HUES6 (cell line): Measurements from ENCODE around the gene WNT10A.

ENCODE experiments used
- H3K27ac ChIP-seq: 2 replicates; pipeline ENCODE4 v1.7.0; 2013; ENCODE audit warnings: low read depth, mild to moderate bottlenecking, low read length, inconsistent platforms
- H3K27me3 ChIP-seq: 2 replicates; pipeline ENCODE4 v1.6.1; 2013; ENCODE audit warnings: low read length; ENCODE audit not compliant: control insufficient read depth, insufficient read depth
- H3K36me3 ChIP-seq: 2 replicates; pipeline ENCODE4 v1.6.1; 2013; ENCODE audit warnings: low read length; ENCODE audit not compliant: control insufficient read depth, insufficient read depth
- H3K4me1 ChIP-seq: 2 replicates; pipeline ENCODE4 v1.6.1; 2013; ENCODE audit warnings: low read length; ENCODE audit not compliant: control insufficient read depth, insufficient read depth
- H3K4me3 ChIP-seq: 2 replicates; pipeline ENCODE4 v1.5.1; 2013; ENCODE audit warnings: low read depth, low read length
- H3K9ac ChIP-seq: one replicate; pipeline ENCODE4 v1.6.1; 2013; ENCODE audit warnings: mild to moderate bottlenecking, low read length
- H3K9me3 ChIP-seq: 2 replicates; pipeline ENCODE4 v1.6.1; 2013; ENCODE audit warnings: low read depth, low read length; ENCODE audit not compliant: control insufficient read depth, insufficient read depth

Gene WNT10A

DNA sequence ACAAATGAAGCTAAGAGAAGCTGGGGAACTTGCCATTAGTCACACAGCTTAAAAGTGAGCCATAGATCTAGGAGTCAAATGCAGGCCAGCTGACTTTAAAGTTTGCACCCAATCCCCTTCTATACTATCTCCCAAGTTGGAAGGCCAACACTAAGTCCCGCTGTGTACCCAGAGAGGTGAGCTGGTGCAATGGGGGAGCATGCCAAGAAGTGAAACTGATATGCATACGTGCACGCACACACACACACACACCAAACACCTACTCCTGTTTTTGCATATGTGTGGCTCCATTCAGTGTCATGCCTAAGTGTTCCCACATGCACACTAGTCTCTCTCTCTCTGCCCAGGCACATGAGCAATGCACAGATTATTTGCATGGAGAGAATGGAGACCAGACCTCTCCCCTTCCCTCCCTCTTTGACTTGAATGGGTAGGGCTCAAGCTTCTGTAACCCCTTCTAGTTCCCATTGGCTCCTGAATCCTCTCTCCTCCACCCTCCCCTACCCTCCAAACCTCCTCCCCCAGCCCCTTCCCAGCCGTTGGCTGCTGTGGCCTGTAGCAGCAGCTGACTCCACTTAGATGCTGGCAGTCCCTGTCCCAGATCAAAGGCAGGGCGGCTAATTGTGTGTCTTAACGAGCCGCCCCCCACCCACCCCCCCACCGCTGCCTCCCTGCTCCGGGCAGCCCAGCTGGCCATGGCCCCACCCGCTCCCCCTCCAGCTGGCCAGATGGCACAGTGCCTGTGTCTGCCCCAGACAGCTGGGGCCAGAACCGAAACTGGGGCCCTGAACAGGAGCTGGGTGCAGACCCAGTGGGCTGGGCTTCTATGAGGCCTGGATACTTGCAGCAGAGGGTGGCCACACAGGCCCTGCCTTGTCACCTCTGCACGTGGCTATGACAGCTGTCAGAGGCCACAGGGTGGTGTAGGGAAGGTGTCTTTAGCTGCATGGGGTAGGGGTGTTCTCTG, 5.6 kb downstream of the WNT10A start:
- peaks cover 96% of the 10 kb centered on the region for H3K27me3 ChIP-seq

GRCh38 chr2:218887079-218887478, 6.4 kb downstream of the WNT10A start:
- Histone ChIP-seq H3K27me3 (peaks cover 96% of the 10 kb centered on the region), H3K9ac (no peak overlapping the region), H3K4me1 (peaks cover 3% of the 10 kb centered on the region)

More for the DNA sequence above, 5.6 kb downstream of the WNT10A start:
- Histone ChIP-seq H3K36me3 (no peaks in the 10 kb centered on the region), H3K4me3 (no peak overlapping the region), H3K4me1 (peaks cover 3% of the 10 kb centered on the region), H3K9me3 (no peaks in the 10 kb centered on the region), H3K9ac (no peak overlapping the region), H3K27ac (no peak overlapping the region)

GRCh38 chr2:218888341-218888740, 7.7 kb downstream of the WNT10A start:
- Histone ChIP-seq H3K9me3 (no peaks in the 10 kb centered on the region), H3K36me3 (no peaks in the 10 kb centered on the region), H3K4me1 (peaks cover 7% of the 10 kb centered on the region), H3K9ac (no peak overlapping the region), H3K27ac (no peak overlapping the region), H3K4me3 (no peak overlapping the region), H3K27me3 (peaks cover 96% of the 10 kb centered on the region)

More at GRCh38 chr2:218887079-218887478, 6.4 kb downstream of the WNT10A start:
- Histone ChIP-seq H3K27ac (no peak overlapping the region), H3K36me3 (no peaks in the 10 kb centered on the region), H3K9me3 (no peaks in the 10 kb centered on the region), H3K4me3 (no peak overlapping the region)

DNA sequence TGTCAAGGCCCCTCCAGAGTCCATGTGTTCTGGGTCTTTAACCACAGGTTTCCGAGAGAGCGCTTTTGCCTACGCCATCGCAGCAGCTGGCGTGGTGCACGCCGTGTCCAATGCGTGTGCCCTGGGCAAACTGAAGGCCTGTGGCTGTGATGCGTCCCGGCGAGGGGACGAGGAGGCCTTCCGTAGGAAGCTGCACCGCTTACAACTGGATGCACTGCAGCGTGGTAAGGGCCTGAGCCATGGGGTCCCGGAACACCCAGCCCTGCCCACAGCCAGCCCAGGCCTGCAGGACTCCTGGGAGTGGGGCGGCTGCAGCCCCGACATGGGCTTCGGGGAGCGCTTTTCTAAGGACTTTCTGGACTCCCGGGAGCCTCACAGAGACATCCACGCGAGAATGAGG, 9.3 kb downstream of the WNT10A start:
- H3K9me3 ChIP-seq: no peaks in the 10 kb centered on the region
- no peak overlapping the region for H3K27ac ChIP-seq
- no peak overlapping the region for H3K9ac ChIP-seq
- H3K4me1 ChIP-seq: peaks cover 18% of the 10 kb centered on the region
- no peak overlapping the region for H3K4me3 ChIP-seq
- H3K27me3 ChIP-seq: peaks cover 97% of the 10 kb centered on the region
- H3K36me3 ChIP-seq: no peaks in the 10 kb centered on the region

DNA sequence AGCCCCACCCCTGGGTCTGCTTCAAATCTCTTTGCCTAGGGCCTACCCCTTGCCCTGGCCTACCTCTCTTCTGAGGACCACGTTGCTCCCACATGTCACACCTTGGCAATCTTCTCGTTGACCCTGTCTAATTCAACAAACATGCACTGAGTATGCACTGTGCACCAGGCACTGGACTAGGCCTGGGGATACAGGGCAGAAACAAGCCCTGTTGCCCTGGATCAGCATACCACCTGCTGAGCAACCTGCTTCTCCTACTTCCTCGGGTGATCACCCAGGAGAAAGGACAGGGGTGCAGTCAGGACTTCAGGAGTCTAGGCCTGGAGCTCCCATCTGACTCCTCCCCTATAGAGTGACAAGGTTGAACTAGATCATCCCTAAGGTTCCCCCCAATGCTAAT, 9.7 kb downstream of the WNT10A start:
- Histone ChIP-seq H3K27ac (no peak overlapping the region), H3K4me1 (peaks cover 22% of the 10 kb centered on the region), H3K27me3 (peaks cover 97% of the 10 kb centered on the region), H3K4me3 (no peak overlapping the region), H3K36me3 (no peaks in the 10 kb centered on the region), H3K9me3 (no peaks in the 10 kb centered on the region), H3K9ac (no peak overlapping the region)

DNA sequence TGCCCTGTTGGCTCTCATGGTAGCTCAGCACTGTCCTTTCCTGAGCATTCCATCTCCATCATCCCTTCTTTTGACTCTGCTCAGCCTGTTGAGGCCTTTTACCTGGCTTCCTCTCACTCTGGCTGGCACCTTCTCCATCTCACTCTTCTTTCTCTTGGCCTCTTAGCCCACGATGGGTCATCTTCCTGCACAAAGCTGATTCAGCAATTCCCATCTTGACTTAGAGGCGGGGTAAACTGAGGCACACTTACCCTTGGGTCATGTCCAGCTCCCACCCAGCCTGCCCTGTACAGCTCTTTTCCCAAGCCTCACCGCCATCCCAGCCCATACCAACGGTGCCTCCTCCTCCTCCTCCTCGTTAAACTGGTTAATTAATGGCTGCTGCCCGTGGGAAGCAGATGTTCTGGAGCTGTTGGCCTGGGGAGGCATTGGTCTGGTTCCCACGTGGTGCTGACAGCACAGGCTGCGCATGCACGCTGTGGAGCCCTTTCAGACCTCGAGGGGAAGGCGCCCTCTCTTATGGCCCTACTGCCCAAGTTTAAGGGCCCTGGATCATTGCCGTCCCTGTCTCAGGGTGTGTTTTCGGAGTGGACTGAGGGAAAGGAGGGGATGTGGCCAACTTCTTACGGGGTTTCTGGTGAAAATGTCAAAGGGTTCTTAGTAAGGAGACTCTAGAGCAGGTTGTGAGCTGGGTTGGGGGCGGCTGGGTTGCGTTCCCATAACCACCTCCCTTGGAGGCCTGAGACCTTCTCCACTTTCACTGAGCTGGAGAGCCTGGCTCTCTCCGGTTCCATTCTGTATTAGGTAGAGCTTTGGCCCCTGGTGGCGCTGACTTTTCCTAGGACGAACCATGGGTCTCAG, 10.9 kb downstream of the WNT10A start:
- no peak overlapping the region for H3K9ac ChIP-seq
- H3K36me3 ChIP-seq: no peaks in the 10 kb centered on the region
- H3K9me3 ChIP-seq: no peaks in the 10 kb centered on the region
- peaks cover 32% of the 10 kb centered on the region for H3K4me1 ChIP-seq
- H3K27me3 ChIP-seq: peaks cover 99% of the 10 kb centered on the region
- no peak overlapping the region for H3K27ac ChIP-seq
- H3K4me3 ChIP-seq: no peak overlapping the region

- Histone ChIP-seq H3K27me3 (peaks cover 99% of the 10 kb centered on the region), H3K27ac (no peak overlapping the region), H3K4me1 (peaks cover 40% of the 10 kb centered on the region)
These were observed 12.2 kb downstream of the WNT10A start for GRCh38 chr2:218892693-218893348.

DNA sequence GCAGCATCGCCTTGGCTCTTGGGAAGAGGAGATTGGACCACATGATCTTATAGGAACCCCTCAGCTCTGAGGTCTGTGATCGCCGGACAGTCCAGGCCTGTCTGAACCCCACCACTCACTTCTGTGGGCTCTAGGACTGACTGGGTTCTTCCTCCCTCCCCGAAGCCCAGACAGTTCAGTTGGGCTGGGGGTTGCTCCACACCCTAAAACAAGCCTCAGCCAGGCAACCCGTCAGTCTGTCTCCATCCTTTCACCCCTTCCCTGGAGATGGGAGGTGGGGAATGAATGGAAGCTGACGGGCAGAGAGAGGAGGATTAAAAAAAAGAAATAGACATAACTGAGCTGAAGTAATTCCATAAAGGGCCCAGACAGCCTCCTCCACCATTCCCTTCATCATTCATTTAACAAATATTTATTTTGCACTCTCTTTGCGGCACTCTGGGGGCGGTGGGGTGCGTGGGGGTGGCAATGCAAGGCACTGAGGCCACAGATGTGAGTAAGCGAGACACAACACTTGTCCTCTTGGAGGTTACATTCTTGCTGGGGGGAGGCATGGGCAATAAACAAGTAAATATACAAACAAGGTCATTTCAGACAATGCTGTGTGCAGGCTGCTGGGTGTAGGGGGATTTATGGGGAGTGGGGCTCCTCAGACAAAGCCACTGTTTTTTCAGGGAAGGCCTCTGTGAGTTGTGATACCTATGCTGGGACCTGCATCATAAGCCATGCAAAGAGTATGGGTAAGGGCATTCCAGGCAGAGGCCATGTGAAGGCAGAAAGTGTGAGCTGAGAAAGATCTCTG, 12.9 kb downstream of the WNT10A start:
- H3K9me3 ChIP-seq: no peaks in the 10 kb centered on the region
- H3K27ac ChIP-seq: no peak overlapping the region
- H3K9ac ChIP-seq: no peak overlapping the region
- H3K4me1 ChIP-seq: peaks cover 43% of the 10 kb centered on the region
- H3K36me3 ChIP-seq: no peaks in the 10 kb centered on the region
- H3K27me3 ChIP-seq: peaks cover 99% of the 10 kb centered on the region
- H3K4me3 ChIP-seq: peak overlapping the region; percentile 50

More at GRCh38 chr2:218892693-218893348, 12.2 kb downstream of the WNT10A start:
- Histone ChIP-seq H3K36me3 (no peaks in the 10 kb centered on the region), H3K9me3 (no peaks in the 10 kb centered on the region), H3K9ac (no peak overlapping the region), H3K4me3 (peak overlapping the region; percentile 50)

DNA sequence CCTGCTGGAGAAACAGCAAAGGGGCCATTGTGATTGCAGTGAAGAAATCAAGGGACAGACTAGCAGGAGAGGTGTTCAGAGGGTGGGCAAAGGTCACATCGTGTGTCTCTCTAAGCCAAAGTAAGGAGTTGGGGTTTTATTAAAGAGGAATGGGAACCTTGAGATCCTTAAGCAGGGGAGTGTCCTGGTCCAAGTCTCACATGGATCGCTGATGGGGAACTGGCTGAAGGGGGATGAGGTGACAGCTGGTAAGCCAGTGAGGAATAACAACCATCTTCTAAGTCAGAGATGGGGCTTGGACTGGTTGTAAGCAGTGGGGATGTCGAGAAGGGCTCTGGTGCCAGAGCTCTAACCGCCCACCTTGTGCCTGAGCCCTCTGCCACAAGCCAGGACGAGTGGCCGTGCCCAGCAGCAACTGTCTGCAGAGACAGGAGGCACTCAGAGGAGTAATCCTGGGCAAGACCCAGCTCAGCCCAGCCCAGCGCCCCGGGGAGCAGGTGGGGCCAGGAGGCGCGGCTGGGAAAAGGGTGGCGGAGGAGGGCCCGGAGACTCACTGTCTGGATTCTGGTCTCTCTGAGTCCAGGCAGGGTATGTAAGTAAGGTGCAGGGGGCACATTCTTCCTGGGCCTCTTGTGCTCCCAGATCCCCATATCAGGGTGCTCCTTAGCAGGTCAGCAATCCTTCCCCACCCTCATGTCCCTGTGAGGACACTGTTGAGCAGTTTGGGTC, 13.7 kb downstream of the WNT10A start:
- no peaks in the 10 kb centered on the region for H3K36me3 ChIP-seq
- no peak overlapping the region for H3K9ac ChIP-seq
- no peak overlapping the region for H3K4me3 ChIP-seq
- H3K4me1 ChIP-seq: peaks cover 43% of the 10 kb centered on the region
- H3K9me3 ChIP-seq: no peaks in the 10 kb centered on the region
- peaks cover 100% of the 10 kb centered on the region for H3K27me3 ChIP-seq
- H3K27ac ChIP-seq: no peak overlapping the region

DNA sequence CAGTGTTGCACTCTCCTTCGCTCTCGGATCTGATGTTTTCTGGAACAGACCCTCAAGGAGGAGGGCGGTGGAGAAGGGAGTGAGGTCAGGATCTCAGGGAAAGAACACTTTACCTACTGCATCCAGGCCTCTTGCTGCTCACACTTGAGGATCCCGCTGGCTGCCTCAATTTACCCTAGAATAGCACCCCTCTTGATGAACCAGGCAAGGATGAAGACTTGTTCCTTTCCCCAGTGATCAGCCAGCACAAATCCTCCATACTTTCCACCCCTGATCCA, 14.2 kb downstream of the WNT10A start:
- Histone ChIP-seq H3K4me3 (0 out of 2 replicates have a peak overlapping the region, but pooled peaks have one; percentile 7), H3K27ac (no peak overlapping the region), H3K9me3 (no peaks in the 10 kb centered on the region), H3K36me3 (no peaks in the 10 kb centered on the region), H3K27me3 (peaks cover 100% of the 10 kb centered on the region), H3K4me1 (peaks cover 43% of the 10 kb centered on the region), H3K9ac (no peak overlapping the region)
